ENCODE data around the gene FLT4. TPM values are rescaled to one million over a fixed set of nuclear protein-coding genes. Genes with fewer than 3 reads are reported as not detected.

The FLT4 gene
- total RNA-seq, 4 donors from 2014 or later = 22.5 to 35.5 (median 25.1) TPM

GRCh38 chr5:180646963-180647305 is 2.5 kb downstream of the FLT4 start:
- peak in 1 of 2 donors; percentile 3 for DNase-seq
- Histone ChIP-seq H3K9me3 (no peaks in the 10 kb centered on the region), H3K27me3 (no peaks in the 10 kb centered on the region), H3K36me3 (no peaks in the 10 kb centered on the region), H3K27ac (no peak overlapping the region), H3K4me1 (peaks cover 0 to 8% of the 10 kb centered on the region in 2 donors), H3K4me3 (no peak overlapping the region)
- TF ChIP-seq, protein P1, sequence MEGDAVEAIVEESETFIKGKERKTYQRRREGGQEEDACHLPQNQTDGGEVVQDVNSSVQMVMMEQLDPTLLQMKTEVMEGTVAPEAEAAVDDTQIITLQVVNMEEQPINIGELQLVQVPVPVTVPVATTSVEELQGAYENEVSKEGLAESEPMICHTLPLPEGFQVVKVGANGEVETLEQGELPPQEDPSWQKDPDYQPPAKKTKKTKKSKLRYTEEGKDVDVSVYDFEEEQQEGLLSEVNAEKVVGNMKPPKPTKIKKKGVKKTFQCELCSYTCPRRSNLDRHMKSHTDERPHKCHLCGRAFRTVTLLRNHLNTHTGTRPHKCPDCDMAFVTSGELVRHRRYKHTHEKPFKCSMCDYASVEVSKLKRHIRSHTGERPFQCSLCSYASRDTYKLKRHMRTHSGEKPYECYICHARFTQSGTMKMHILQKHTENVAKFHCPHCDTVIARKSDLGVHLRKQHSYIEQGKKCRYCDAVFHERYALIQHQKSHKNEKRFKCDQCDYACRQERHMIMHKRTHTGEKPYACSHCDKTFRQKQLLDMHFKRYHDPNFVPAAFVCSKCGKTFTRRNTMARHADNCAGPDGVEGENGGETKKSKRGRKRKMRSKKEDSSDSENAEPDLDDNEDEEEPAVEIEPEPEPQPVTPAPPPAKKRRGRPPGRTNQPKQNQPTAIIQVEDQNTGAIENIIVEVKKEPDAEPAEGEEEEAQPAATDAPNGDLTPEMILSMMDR (IDR thresholded peaks at IDR 0.05) = no peak
- no peak for TF ChIP-seq POLR2A (IDR thresholded peaks at IDR 0.05)
- intact Hi-C loops (cut with DNase I; ENCODE audit: low total_unique reads) = no loop called here

DNA sequence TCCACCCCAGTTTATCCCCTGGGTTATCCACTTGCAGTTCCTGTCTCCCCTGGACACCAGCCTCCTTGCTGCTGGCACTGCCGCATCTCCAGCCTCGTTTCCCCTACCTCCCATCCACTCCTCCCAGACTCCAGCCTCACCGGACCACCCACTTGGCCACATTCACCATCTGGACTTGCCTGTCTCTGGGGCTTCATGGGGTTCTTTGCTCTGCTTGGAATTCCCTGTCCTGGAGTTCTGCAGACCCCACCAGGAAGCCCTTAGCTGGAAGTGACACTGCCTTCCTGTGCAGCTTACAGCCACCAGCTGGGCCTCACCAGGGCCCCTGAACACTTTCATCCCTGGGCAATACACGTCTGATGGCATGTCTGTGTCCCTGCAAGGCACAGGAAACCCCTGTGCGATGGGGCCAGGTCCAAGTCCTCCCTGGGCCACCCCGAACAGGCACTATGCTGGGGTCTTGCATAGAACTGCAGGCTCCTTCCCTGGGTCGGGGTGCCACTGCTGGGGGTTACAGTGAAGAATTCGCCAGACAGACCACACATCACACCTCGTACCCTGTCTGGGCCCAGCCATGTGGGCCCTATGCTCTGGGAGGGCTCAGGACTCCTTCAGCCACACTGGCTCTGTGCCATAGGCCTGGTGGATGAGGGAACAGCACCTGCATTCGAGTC is 3.0 kb downstream of the FLT4 start:
- no peaks in the 10 kb centered on the region for H3K9me3 ChIP-seq
- no peaks in the 10 kb centered on the region for H3K27me3 ChIP-seq
- no peaks in the 10 kb centered on the region for H3K36me3 ChIP-seq
- intact Hi-C loops (cut with DNase I; ENCODE audit: low total_unique reads) = no loop called here
- no peak overlapping the region for H3K4me3 ChIP-seq
- peaks cover 0 to 8% of the 10 kb centered on the region in 2 donors for H3K4me1 ChIP-seq
- TF ChIP-seq POLR2A (IDR thresholded peaks at IDR 0.05) = no peak
- TF ChIP-seq, protein P1 (IDR thresholded peaks at IDR 0.05) = no peak
- H3K27ac ChIP-seq = no peak overlapping the region
- DNase-seq = no peak

GRCh38 chr5:180645274-180646204 is 3.9 kb downstream of the FLT4 start:
- H3K27me3 ChIP-seq = no peaks in the 10 kb centered on the region
- no peaks in the 10 kb centered on the region for H3K9me3 ChIP-seq
- H3K4me3 ChIP-seq = no peak overlapping the region
- peak; percentile 17 to 41 for DNase-seq
- H3K27ac ChIP-seq = peak overlapping the region in 1 of 2 donors; percentile 11
- peaks cover 0 to 8% of the 10 kb centered on the region in 2 donors for H3K4me1 ChIP-seq
- intact Hi-C loops (cut with DNase I; ENCODE audit: low total_unique reads) = no loop called here
- TF ChIP-seq, protein P1 (IDR thresholded peaks at IDR 0.05) = no peak
- TF ChIP-seq POLR2A (IDR thresholded peaks at IDR 0.05) = no peak
- H3K36me3 ChIP-seq = no peaks in the 10 kb centered on the region

- no peak overlapping the region for H3K4me3 ChIP-seq
- no peaks in the 10 kb centered on the region for H3K27me3 ChIP-seq
- no peaks in the 10 kb centered on the region for H3K36me3 ChIP-seq
- peaks cover 0 to 8% of the 10 kb centered on the region in 2 donors for H3K4me1 ChIP-seq
- TF ChIP-seq, protein P1 (IDR thresholded peaks at IDR 0.05) = no peak
- TF ChIP-seq POLR2A (IDR thresholded peaks at IDR 0.05) = no peak
- H3K9me3 ChIP-seq = no peaks in the 10 kb centered on the region
- peak overlapping the region in 1 of 2 donors; percentile 11 for H3K27ac ChIP-seq
- DNase-seq = peak in 1 of 2 donors; percentile 9
- intact Hi-C loops (cut with DNase I; ENCODE audit: low total_unique reads) = no loop called here
These were observed 4.6 kb downstream of the FLT4 start for GRCh38 chr5:180644825-180645273.
